Progenitor cell of endocrine pancreas (in vitro differentiated cells): ENCODE measurements around the gene SALL1. TPM values are rescaled to one million over a fixed set of nuclear protein-coding genes. Genes with fewer than 3 reads are reported as not detected.

Source experiments
- DNase-seq: peaks from one replicate; pipeline ENCODE4 v3.0.0; 2021; ENCODE audit warnings: low spot score; ENCODE audit not compliant: unreplicated experiment
- H3K27ac Mint-ChIP-seq: 2 replicates; pipeline ENCODE4 v1.8.0; 2021; ENCODE audit warnings: mild to moderate bottlenecking, moderate library complexity, mixed read lengths
- H3K27me3 Mint-ChIP-seq: 2 replicates; pipeline ENCODE4 v1.8.0; 2021; ENCODE audit warnings: mixed read lengths
- H3K36me3 Mint-ChIP-seq: 2 replicates; pipeline ENCODE4 v1.8.0; 2022; ENCODE audit warnings: mixed read lengths; ENCODE audit not compliant: insufficient read depth
- H3K4me1 Mint-ChIP-seq: 2 replicates; pipeline ENCODE4 v1.8.0; 2021; ENCODE audit warnings: low read depth, mixed read lengths
- H3K4me3 Mint-ChIP-seq: 2 replicates; pipeline ENCODE4 v1.8.0; 2021; ENCODE audit warnings: low read depth, mild to moderate bottlenecking, moderate library complexity, mixed read lengths
- H3K9me3 Mint-ChIP-seq: 2 replicates; pipeline ENCODE4 v1.8.0; 2021; ENCODE audit warnings: low read depth, mixed read lengths
- CTCF ChIP-seq: fragments of 200-600 bp; sonication (generic); IDR thresholded peaks from one replicate; pipeline ENCODE4 v1.5.0; 2021; ENCODE audit warnings: antibody characterized with exemption, mild to moderate bottlenecking; ENCODE audit not compliant: unreplicated experiment
- total RNA-seq: library from RNA; stranded (reverse); gene quantifications from 2 replicates; pipeline ENCODE4 v1.2.1, GENCODE V29; 2021

SALL1 gene
- total RNA-seq, 1 donor from 2014 or later, result 11.0 TPM

DNA sequence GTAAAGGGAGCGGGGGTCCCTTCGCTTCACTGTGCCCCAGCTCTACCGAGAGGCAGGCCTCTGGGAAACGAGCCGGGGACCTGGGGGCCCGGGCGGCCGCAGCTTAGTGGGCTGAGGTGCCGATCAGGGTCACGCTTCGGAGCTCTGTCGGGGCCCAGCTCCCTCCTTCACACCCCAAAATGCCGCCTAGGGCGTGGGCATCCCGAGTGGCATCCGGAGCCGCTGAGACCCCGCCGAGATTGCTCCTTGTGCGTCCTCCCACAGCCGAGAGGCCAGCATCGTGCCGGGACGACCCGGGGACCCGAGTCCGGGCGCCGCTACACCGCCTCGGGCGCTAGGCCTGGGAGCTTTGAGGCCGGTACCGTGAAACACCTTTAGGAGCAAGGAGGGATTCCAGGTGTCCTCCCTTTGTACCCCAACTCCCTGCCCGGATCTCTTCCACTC is 1.3 kb downstream of the SALL1 start:
- DNase-seq, result peak; percentile 22
- Mint-ChIP-seq H3K4me1 (peaks cover 53% of the 10 kb centered on the region), H3K36me3 (no peaks in the 10 kb centered on the region), H3K27ac (peak overlapping the region; percentile 79), H3K9me3 (no peaks in the 10 kb centered on the region), H3K4me3 (peak overlapping the region; percentile 88), H3K27me3 (peaks cover 28% of the 10 kb centered on the region)
- TF ChIP-seq CTCF, result no peak

DNA sequence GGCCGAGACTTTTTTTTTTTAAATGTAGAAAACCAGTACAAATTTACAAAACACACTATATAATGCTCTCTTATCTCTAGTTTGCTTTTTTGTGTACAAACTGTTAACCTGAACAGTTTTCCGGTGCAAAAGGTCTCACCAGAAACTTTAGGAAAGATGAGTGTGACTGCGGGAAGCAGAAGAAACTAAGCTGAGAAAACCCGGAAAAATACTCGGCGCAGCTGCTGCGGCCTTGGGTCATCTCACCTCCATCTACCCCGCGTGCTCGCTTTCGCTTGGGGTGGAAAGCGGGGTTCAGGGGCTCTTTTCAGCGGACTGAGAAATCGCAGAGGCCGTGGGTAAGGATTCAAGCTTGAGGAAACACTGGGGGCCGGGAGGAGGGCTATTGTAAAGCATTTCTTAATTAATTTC is 1.8 kb downstream of the SALL1 start:
- peaks cover 56% of the 10 kb centered on the region for H3K4me1 Mint-ChIP-seq
- peaks cover 23% of the 10 kb centered on the region for H3K27me3 Mint-ChIP-seq
- H3K9me3 Mint-ChIP-seq, result no peaks in the 10 kb centered on the region

DNA sequence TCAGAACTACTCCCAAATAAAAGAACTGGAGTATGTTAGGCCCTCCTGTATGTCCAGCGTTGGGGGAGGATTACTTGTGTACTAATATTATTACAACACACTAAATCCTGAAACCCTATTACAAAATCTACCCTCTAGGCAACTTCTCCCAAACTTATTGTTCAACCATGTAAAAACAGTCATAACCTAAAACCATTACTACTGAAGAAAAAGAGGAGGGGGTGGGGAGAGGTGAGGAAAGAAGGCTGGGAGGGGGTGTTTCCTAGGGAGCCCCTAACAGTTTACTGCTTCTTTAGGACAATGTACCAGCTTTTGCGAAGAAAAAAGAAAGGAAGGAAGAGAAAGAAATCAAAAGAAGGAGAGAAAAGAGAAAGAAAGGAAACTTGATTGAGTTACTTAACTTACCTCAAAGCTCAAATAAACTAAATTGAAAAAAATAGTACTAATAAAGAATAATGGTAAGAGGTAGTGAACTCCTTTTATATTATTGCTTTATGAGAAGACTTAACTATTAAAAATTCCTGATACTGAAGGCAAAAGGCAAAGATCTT is 2.3 kb downstream of the SALL1 start:
- peaks cover 57% of the 10 kb centered on the region for H3K4me1 Mint-ChIP-seq
- peak overlapping the region; percentile 73 for H3K27ac Mint-ChIP-seq
- no peak for DNase-seq
- peak overlapping the region; percentile 88 for H3K4me3 Mint-ChIP-seq
- no peaks in the 10 kb centered on the region for H3K9me3 Mint-ChIP-seq
- no peak for TF ChIP-seq CTCF
- H3K36me3 Mint-ChIP-seq, result no peaks in the 10 kb centered on the region
- peaks cover 18% of the 10 kb centered on the region for H3K27me3 Mint-ChIP-seq

More for the DNA sequence above, 1.8 kb downstream of the SALL1 start:
- Mint-ChIP-seq H3K27ac (peak overlapping the region; percentile 64), H3K36me3 (no peaks in the 10 kb centered on the region), H3K4me3 (peak overlapping the region; percentile 88)
- TF ChIP-seq CTCF, result no peak
- no peak for DNase-seq

DNA sequence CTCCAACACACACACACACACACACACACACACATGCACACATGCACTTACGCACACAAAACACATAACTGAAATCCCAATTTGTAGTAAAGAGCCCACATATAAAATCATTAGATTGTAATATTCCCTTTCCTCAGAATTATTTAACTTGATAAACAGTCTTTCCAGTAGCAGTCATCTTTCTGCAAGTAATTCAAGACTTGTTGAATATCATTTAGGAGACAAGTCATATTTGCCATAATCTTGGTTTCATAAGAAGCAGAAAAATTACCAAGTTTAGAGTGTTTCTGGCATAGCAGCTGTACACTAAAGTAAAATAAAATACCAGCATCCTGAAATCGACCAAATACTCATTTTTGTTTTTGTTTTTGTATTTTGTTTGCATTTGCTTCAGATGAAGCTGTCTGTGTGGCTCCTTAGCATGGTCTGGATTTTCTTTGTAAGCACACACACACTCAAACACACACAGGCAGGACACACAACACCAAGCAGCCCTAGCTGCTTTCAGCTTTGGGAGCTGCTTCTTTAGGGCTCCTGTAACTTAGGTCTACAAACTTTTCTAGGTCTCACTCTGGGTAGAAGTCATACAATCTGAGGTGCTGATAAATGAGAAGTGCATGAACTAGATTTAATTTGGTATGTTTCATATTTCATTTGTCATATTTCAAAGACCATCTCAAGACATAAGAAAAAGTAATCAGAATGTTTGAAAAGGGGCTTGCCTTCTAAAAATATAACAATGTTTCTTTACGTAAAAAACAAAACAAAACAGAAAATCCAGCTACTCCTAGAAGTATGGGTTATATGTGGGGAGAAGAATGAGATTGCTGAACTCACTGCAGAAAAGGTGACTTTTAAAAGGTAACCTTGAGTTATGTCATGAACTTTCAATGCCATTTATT is 3.0 kb downstream of the SALL1 start:
- Mint-ChIP-seq H3K27ac (peak overlapping the region; percentile 48), H3K27me3 (peaks cover 12% of the 10 kb centered on the region), H3K4me1 (peaks cover 57% of the 10 kb centered on the region), H3K36me3 (no peaks in the 10 kb centered on the region), H3K9me3 (no peaks in the 10 kb centered on the region), H3K4me3 (peak overlapping the region; percentile 88)
- no peak for TF ChIP-seq CTCF
- DNase-seq, result no peak

- H3K27me3 Mint-ChIP-seq, result peaks cover 9% of the 10 kb centered on the region
- no peak overlapping the region for H3K27ac Mint-ChIP-seq
- peaks cover 63% of the 10 kb centered on the region for H3K4me1 Mint-ChIP-seq
- H3K36me3 Mint-ChIP-seq, result peaks cover 1% of the 10 kb centered on the region
- DNase-seq, result no peak
- H3K9me3 Mint-ChIP-seq, result no peaks in the 10 kb centered on the region
- no peak overlapping the region for H3K4me3 Mint-ChIP-seq
- TF ChIP-seq CTCF, result peak; percentile 28
Measured at GRCh38 chr16:51146256-51146924, 4.7 kb downstream of the SALL1 start.
